Astrocyte of the cerebellum (primary cell): ENCODE measurements around the gene MLPH.
A peak's percentile ranks its signal among the peaks of the same experiment; 100 is the strongest.

Experiments
- DNase-seq: peaks from one replicate; pipeline ENCODE4 v3.0.0-alpha.2; 2011; ENCODE audit warnings: low read depth
- H3K4me3 ChIP-seq: 2 replicates; pipeline ENCODE4 v1.5.1; 2011; ENCODE audit warnings: mild to moderate bottlenecking, low read depth, low read length, moderate library complexity
- in situ Hi-C: cut with HindIII; loops from 2 replicates; pipeline ENCODE4 v1.10.0; 2017; ENCODE audit warnings: low sequenced_read_pairs
- TF ChIP-seq, protein P1 (sequence below): IDR thresholded peaks from 2 replicates; pipeline ENCODE4 v1.5.1; 2012; ENCODE audit warnings: low read length, low read depth, moderate library complexity, mild to moderate bottlenecking; ENCODE audit errors: missing control alignments

The MLPH gene

DNA sequence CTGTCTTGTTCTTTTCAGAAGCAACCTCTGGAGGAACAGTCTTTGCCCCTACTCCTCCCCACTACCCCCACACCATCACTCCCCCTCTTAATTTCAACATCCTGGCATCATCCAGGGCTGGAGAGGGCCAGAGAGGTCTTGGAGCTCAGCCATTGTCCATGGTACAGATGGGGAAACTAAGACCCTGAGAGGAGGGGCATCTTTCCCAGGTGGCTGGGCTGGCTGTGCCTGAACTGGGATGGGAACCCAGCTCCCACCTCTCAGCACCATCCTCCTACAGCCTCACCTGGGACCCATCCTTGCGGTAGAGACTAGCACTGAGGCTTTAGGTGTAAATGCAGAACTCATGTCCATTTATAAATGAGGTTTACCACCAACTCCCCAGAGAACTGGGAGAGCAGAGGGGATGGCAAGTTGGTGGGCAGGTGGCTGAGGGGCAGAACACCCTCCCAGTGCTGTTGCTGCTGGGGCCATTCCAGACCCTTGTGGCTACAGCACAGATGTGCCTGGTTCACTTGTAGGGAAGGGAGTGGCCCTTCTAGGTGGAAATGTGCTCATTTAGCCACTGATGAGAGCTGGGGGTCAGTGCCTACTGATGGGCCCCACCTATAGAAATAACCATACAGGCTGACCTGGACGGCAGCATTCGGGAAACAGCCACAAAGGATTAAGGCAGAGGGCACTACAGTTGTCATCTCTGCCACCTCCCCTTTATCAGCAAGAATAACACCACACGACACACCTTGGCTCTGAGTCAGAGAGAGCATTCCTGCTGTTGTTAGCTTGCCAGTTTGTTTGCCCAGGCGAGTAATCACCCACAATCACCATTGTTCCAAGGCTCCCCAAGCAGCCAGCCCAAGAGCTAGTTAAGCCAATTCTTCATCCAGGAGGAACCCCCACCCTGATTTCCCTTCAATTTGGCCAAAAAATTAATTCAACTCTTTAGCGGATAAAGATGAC is 2.1 kb downstream of the MLPH start:
- TF ChIP-seq, protein P1, sequence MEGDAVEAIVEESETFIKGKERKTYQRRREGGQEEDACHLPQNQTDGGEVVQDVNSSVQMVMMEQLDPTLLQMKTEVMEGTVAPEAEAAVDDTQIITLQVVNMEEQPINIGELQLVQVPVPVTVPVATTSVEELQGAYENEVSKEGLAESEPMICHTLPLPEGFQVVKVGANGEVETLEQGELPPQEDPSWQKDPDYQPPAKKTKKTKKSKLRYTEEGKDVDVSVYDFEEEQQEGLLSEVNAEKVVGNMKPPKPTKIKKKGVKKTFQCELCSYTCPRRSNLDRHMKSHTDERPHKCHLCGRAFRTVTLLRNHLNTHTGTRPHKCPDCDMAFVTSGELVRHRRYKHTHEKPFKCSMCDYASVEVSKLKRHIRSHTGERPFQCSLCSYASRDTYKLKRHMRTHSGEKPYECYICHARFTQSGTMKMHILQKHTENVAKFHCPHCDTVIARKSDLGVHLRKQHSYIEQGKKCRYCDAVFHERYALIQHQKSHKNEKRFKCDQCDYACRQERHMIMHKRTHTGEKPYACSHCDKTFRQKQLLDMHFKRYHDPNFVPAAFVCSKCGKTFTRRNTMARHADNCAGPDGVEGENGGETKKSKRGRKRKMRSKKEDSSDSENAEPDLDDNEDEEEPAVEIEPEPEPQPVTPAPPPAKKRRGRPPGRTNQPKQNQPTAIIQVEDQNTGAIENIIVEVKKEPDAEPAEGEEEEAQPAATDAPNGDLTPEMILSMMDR = no peak
- in situ Hi-C loops = no loop called here
- no peak for DNase-seq
- peak overlapping the region; percentile 90 for H3K4me3 ChIP-seq

DNA sequence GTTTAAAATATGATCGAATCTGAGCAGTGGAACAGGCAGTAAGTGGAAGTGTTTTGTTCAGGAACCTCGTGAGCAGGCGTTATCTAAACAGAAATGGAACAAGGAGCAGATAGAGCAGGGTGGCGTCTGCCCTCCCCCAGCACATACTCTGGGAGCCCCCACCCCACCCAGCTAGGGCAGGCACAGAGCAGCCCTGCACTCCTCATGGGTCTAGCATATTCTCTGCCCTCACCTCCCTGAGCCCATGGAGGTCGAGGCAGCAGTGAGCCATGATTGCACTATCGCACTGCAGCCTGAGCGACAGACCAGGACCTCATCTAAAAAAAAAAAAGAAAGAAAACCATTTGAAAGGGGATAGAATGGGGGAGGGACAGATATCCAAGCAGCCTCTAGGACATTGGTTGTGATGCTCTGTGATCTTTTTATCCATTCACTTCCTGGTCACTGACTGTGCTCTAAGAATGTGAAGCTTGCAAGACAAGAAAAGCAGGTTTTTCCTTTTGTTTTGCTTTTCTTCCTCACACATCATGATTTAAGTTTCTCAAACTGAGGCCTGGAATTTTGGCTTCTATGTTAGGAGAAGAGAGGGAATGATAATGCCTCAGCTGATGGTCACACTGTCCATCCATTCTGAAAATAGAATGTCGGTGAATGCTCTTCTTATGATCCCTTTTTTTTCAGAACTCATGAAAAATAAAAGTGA is 3.1 kb downstream of the MLPH start:
- TF ChIP-seq, protein P1 = no peak
- H3K4me3 ChIP-seq = peak overlapping the region; percentile 90
- in situ Hi-C loops = no loop called here
- DNase-seq = no peak

DNA sequence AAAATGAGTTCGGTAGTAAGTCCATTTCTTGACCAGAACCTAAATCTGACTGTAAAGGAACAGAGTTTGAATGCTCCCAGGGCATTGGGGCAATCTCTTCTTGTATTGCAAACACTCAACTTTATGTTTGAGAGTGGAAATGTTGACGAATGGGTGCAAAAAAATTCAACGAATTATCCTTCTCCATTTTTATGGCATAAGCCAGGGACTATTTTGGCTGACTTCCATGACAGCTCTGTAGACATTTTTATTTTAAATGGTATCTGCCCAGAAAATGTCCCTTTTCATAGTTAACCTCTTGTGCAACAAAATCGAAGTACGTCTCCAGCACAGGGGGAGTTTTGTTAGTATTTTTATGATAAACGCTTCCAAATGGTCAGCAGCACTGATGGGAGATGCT is 3.7 kb downstream of the MLPH start:
- DNase-seq = no peak
- in situ Hi-C loops = no loop called here
- H3K4me3 ChIP-seq = no peak overlapping the region
- TF ChIP-seq, protein P1 = no peak

DNA sequence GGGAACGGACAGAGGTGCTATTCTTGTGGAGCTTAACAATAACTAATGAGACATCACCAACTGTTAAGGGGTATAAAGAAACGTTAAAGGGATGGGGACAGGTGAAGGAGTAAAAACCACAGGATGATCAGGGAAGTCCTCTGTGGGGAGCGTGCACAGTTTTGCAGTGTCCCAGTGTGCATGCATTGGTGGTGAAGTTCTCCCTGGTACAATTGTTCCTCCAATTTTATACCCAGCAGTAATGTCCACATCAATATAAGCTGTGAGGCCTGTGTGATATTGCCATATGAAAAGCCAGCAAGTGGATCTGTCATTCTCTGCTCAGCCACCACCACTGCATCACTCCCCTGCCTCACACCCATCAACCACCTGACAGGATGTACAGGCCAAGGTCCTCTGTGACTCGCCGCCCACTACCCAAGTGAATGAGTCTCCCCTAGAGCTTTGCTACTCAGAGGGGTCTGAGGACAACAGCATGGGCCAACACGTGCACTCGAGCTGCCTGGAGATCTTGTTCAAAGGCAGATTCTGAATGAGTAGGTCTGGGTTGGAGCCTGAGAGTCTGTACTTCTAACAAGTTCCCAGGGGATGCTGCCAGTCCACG is 4.6 kb downstream of the MLPH start:
- TF ChIP-seq, protein P1 = no peak
- no peak overlapping the region for H3K4me3 ChIP-seq
- no peak for DNase-seq
- in situ Hi-C loops = no loop called here

DNA sequence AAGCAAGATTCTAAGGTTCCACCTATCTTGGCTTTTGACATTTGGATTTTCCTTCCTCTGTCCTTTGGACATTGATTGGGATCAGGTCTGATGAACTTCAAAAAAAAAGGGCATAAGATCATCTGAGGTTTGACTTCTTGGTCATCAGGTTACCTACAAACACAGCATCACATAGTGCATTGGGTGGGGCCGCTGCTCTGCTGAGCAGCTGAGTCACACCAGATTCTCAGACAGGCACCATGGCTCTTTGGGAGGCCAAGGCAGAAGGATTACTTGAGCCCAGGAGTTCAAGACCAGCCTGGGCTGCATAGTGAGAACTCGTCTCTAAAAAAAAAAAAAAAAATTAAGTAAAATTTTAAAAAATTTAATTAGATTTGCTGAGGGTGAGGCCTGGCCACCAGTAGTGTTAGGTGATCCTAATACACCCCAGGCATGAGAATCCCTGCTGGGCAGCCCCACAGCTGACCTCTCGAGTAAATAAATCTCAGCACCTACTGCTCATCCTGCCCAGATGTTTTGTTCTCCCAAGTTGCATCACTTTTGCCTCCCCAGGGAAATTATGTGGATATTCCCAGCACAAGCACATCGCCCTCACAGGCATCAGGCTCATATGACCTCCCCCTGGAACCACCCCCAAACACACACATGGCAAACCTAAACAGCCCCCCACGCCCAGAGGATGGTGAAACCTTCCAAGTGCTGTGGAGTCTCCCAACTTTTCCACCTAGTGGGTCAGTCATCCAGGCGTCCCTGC is 5.3 kb downstream of the MLPH start:
- no peak overlapping the region for H3K4me3 ChIP-seq
- in situ Hi-C loops = no loop called here
- DNase-seq = no peak
- TF ChIP-seq, protein P1 = no peak

DNA sequence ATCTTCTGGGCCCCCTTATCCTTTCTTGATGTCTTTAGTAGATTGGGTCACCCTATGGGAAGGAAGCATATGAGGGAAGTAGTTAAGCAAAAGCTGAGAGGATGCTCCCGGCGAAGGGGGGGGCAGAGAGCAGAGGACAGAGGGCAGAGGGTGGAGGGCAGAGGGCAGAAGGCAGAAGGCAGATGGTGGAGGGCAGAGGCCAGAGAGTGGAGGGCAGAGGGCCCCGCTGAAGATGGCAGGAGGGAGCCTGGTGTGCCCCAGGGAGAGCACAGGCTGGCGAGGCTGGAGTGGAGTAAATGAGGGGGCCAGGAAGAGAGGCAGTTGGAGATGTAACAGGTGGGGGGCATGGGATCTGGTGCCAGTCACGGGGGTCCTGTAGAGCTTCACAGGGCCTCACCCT is 7.0 kb downstream of the MLPH start:
- DNase-seq = no peak
- H3K4me3 ChIP-seq = no peak overlapping the region
- TF ChIP-seq, protein P1 = no peak
- in situ Hi-C loops = no loop called here
